ENCODE measurements around the gene SPATA33. TPM values are rescaled to one million over a fixed set of nuclear protein-coding genes. Genes with fewer than 3 reads are reported as not detected.

Gene SPATA33
- total and polyA plus RNA-seq, 2 donors (not counting 1 experiment from before 2014, with no cell fraction given), result 3.6 to 15.0 TPM

DNA sequence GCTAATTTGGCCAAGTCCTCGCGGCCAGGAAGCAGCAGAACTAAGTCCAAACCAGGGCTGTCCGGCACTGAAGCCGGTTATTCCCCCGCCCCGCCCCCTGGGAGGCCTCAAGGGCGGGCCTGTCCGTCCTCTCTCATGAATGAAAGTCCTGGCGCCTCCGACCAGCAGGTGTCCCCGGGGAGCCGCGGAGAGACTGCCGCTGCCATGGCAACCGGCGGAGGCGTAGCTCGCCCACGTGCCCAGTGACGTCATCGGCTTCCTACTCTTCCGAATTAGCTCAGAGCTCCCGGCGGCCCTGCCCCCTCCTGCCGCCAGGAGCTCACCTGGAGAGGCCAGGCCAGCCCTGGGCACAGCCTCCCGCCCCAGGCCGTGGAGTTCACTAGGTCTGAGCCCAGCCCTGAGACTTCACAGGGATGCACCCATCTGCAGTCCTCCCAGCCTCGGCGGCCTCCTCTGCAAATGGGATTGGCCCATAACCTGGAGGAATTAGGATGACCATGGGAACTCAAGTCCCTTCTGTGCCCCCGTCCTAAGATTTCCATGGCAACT is 42.5 kb downstream of the SPATA33 start:
- Histone ChIP-seq H3K27me3 (replicated peaks in 1 of 4; ENCODE audit: control extremely low read depth in 1 of 4, control insufficient read depth in 3 of 4, insufficient read depth in 4 of 4, low read length in 3 of 4) (no peaks in the 10 kb centered on the region), H3K9me3 (ENCODE audit: control extremely low read depth in 1 of 3, control insufficient read depth in 2 of 3, insufficient read depth in 1 of 3, low read length in 2 of 3) (no peaks in the 10 kb centered on the region), H3K9ac (ENCODE audit: low read length) (peak overlapping the region; percentile 61), H3K27ac (ENCODE audit: low read length in 2 of 2) (peak overlapping the region; percentile 76 to 82), H3K4me1 (ENCODE audit: control insufficient read depth in 2 of 2, insufficient read depth in 2 of 2, low read length in 2 of 2) (peaks cover 21 to 29% of the 10 kb centered on the region in 2 donors), H4K20me1 (ENCODE audit: control insufficient read depth, insufficient read depth, low read length, poor library complexity, severe bottlenecking) (peaks cover 47% of the 10 kb centered on the region), H3K4me2 (replicated peaks; ENCODE audit: low read depth, low read length, poor library complexity, severe bottlenecking) (peak overlapping the region; percentile 96), H2AFZ (ENCODE audit: insufficient read depth, low read depth, low read length, poor library complexity, severe bottlenecking) (no peak overlapping the region), H3K36me3 (replicated peaks in 1 of 2; ENCODE audit: control extremely low read depth in 1 of 2, control insufficient read depth in 1 of 2, extremely low read depth in 1 of 2, insufficient read depth in 2 of 2, low read length in 1 of 2) (peaks cover 0 to 4% of the 10 kb centered on the region in 2 experiments), H3K4me3 (ENCODE audit: control extremely low read depth in 1 of 5, extremely low read depth in 1 of 5, insufficient read depth in 1 of 5, low read depth in 2 of 5, low read length in 4 of 5) (peak overlapping the region; percentile 17 to 73 (median 68)), H3K79me2 (ENCODE audit: control insufficient read depth, insufficient read depth, low read length) (peaks cover 9% of the 10 kb centered on the region)
- ATAC-seq (ENCODE audit: low read depth) (peak; percentile 38), DNase-seq (peak; percentile 99)
- Mint-ChIP-seq H3K4me1 (peaks cover 21% of the 10 kb centered on the region), H3K27me3 (no peaks in the 10 kb centered on the region), H3K9me3 (ENCODE audit: insufficient read depth) (no peaks in the 10 kb centered on the region), H3K4me3 (peak overlapping the region; percentile 85), H3K27ac (peak overlapping the region; percentile 83)
- POLR2A ChIA-PET, result interaction anchor here (0.6 to 1.8 kb wide), 8 partner anchors 13 to 1921 kb away, joined by 3 to 13 read pairs (median 5); partner anchors contain the start of genes CDK10, CHMP1A, SPATA33 and TCF25
- no peak for TF ChIP-seq EZH2 (IDR thresholded peaks at IDR 0.05; ENCODE audit: borderline replicate concordance, insufficient read depth, low read depth, low read length, poor library complexity, severe bottlenecking)
- TF ChIP-seq, protein P1, sequence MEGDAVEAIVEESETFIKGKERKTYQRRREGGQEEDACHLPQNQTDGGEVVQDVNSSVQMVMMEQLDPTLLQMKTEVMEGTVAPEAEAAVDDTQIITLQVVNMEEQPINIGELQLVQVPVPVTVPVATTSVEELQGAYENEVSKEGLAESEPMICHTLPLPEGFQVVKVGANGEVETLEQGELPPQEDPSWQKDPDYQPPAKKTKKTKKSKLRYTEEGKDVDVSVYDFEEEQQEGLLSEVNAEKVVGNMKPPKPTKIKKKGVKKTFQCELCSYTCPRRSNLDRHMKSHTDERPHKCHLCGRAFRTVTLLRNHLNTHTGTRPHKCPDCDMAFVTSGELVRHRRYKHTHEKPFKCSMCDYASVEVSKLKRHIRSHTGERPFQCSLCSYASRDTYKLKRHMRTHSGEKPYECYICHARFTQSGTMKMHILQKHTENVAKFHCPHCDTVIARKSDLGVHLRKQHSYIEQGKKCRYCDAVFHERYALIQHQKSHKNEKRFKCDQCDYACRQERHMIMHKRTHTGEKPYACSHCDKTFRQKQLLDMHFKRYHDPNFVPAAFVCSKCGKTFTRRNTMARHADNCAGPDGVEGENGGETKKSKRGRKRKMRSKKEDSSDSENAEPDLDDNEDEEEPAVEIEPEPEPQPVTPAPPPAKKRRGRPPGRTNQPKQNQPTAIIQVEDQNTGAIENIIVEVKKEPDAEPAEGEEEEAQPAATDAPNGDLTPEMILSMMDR (IDR thresholded peaks at IDR 0.05), result peak; percentile 74
- under 1% methylated on average over 30 of the region's 30 CpGs for WGBS (ENCODE audit: insufficient coverage)
- intact Hi-C loops (cut with micrococcal nuclease), result loop anchor here (1.0 to 10.0 kb wide), 5 partner anchors 14 to 213 kb away; partner anchors contain the start of genes CDK10 and ZNF276
- CTCF ChIA-PET, result interaction anchor here (0.6 to 3.8 kb wide), 18 partner anchors 11 to 219 kb away, joined by 3 to 36 read pairs (median 4); partner anchors contain the start of genes CDK10, CHMP1A, MC1R and SPATA33

Measured in B cell (primary cell).